ENCODE results near the gene CDK5.
A peak's percentile ranks its signal among the peaks of the same experiment; 100 is the strongest.
"Not testable (repeated sequence)": the region's sequence is repeated elsewhere in the genome, so short reads cannot be mapped to it uniquely, and the experiment has no call there.

The CDK5 gene

DNA sequence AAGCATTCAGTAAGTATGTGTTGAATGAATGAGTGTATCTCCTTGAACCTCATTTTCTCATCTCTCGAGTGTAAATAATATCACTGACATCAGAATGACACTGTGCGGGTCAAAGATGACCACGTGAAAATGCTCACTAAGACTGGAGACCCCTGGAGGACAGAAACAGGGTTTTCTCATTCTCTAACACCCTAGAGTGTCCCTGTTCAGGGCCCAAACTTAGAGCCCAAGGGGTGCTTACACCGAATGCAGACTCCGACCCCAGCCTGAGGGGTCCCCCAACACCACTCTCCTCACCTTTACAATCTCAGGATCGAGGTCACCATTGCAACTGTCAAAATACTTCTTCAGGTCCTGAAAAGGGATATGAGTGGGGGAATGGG is 1.4 kb downstream of the CDK5 start:
- DNase-seq = no peak

DNA sequence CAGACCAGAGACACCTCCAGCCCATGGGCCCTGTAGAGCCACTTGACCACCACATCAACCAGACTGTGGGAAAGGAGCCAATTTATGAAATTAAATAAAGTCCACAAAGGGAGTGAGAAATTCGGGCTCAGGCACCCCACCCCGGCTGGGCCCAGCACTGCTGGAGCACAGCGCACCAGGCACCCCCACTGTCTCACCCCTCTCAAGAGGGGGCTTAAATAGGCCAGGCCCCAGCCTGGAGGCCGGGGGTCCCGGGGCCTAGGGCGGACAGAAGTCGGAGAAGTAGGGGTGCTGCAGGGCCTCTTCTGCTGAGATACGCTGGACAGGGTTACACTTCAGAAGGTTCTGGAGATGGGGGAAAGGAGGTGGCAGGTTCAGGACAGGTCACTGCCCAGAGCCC is 3.9 kb downstream of the CDK5 start:
- no peak for DNase-seq

DNA sequence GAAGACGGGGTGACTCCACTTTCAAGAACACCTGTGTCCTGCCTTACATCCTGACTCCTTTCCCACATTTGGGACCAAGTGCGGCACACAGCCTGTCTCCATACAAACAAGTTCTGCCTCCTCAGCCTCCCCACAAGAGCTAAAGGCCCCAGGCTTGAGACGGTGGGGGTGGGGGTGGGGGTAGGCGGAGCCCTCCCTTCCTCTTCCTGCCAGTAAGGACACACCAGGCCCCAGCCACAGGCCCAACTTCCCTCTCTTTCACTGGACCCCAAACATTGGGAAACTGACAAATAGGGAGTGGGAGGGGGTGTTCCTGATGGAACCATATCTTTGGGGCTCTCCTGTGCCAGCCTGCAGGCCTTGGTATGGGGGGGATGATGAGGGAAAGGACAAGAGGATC is 4.6 kb downstream of the CDK5 start:
- no peak for DNase-seq

DNA sequence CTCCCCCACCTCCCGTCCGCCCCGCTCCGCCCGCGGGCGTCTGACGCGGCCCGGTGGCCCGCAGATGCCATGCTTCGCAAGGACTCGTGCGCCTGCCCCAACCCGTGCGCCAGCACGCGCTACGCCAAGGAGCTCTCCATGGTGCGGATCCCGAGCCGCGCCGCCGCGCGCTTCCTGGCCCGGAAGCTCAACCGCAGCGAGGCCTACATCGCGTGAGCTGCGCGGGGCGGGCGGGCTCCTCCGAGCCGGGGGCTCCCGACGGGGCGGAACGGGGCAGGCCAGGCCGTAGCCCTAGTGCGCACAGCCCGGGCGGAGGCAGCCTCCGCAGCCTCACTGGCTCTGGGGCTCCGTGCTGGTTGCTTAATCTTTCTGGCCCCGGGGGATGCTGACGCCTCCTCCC is 6.6 kb downstream of the CDK5 start:
- peak; percentile 48 for DNase-seq

DNA sequence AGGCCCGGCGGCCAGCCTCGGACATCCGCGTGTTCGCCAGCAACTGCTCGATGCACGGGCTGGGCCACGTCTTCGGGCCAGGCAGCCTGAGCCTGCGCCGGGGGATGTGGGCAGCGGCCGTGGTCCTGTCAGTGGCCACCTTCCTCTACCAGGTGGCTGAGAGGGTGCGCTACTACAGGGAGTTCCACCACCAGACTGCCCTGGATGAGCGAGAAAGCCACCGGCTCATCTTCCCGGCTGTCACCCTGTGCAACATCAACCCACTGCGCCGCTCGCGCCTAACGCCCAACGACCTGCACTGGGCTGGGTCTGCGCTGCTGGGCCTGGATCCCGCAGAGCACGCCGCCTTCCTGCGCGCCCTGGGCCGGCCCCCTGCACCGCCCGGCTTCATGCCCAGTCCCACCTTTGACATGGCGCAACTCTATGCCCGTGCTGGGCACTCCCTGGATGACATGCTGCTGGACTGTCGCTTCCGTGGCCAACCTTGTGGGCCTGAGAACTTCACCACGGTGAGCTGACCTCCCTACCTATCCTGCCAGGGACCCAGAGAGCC is 8.7 kb downstream of the CDK5 start:
- DNase-seq = no peak

DNA sequence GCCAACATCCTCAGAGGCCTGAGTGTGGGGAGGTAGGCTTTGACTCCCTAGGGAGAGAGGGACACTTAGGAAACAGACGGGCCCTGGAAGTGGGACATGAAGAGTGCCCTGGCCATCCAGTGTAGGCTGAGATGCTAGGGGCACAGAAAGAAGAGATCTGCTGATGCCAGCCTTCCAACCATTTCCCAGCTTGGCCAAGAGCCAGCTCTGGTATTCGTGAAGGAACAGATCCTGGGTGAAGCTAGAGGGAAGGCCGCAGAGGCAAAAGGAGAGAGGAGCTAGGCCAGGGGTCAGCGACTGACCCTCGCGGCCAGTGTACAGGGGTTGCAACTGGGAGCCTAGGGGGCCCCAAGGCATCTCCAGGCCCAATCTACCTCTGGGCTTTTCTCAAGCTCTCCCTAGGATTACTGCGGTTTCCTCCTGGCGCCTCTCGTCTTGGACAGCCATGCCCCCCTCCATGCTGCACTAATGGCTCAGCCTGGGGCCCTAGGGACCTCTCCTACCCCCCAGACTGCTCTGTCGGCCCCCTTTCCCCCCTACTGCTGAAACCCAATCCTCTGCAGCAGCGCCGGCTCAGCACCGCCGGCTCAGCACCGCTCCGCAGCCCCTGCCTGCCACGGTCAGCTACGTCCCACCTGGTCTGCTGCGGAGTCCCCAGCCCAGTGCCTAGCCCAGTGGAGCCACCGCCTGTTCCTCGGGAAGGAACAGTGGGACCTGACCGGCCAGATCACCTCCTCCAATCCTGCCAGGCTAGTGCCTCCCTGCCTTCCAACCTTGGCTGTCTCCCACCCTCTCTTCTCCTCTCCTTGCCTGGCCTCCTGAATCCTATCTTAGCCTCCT is 9.5 kb downstream of the CDK5 start, which contains the start of gene ASIC3:
ASIC3 (plus strand) TSS at position 556 of the 840 bp plus-strand sequence. CDS start 355 bp downstream, outside the sequence.
- no peak for DNase-seq

DNA sequence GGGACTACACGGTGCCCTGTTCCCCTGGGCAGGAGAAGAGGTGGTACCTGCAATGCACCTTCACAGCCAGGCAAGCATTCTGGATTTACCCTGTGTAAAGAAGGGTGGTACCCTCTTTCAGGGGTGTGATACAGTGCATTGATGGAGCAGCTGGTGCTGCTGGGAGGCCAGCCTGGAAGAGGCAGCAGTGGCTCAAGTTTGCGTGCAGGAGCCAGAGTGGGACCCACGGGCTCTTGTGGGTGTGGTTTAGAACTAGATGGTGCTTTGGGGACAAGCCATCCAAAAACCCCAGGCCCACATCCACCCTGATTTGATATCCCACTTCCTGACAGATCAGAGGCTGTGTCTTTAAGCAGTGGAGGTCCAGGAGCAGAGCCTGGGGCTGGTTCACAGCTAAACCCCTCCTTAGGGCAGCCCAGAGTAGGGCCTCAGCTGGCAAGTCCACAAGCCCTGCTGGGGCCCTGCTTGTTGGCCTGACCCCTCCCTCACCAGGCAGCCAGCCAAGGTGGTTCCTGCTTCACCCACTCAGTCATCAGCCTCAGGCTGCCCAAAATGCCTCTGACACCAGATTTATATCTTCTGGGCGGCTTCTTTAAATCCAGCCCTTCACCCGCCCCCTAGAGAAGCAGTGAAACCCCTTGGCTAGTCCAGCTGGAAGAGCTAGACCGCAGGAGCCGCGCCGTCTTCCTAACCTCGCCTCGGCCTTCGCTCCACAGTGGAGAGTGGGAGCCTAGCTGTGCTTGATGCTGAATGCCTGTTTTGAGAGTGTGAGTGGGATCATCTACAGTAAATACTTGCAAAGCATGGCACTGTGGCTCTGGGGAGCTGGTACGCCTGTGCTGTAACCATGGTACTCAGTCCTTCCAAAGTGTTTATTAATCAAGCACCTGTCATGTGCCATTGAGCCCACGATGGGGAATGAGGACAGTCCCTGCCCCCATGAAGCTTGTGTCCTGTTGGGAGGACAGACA is 10.8 kb downstream of the CDK5 start:
- no peak for DNase-seq

DNA sequence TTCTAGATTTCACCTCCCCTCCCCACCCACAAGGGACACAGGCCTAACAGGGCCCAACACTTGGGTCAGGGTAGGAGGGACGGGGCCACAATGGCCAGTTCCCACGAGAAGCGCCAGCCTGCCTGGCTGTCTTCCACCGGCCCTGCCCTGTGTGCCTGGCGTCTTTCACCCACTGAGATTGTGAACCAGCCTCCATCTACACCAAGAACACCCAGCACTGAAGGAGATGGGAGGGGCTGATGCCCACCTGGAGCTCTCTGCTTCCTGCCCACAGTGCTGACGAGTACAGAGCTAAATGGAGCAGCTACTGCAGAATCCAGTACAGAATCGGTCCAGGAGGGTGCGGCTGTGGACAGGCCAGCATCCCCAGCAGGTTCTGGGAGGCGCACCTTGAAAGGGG is 11.7 kb downstream of the CDK5 start:
- no peak for DNase-seq

DNA sequence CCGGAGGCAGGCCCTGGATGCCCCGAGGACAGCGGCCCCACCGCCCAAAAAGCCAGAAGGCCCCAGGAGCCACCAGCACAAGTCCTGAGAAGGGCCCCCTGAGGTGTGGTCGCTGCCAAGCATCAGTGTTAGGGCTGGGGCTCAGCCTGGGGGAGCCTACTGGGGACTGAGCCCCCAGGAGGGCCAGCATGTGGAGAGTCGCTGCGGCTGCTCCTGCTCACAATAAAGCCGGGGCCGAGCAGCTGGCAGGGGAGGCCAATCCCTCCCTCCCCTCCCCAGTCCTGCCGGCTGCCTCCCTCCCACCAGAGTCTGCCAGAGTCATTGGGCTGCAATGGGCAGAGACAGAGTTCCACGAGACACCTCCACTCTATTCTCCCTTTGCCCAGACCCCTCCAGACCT is 12.4 kb downstream of the CDK5 start:
- no peak for DNase-seq

DNA sequence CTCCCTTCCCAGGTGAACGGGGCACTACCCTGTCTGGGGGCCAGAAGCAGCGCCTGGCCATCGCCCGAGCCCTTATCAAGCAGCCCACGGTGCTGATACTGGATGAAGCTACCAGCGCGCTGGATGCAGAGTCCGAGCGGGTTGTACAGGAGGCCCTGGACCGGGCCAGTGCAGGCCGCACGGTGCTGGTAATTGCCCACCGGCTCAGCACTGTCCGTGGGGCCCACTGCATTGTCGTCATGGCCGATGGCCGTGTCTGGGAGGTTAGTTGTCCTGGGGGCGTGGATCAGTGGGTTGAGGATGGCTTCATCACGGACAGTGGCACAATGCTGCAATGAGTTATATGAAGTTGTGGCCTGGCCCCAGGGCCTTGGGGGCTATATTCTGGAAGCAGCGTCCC is 13.7 kb downstream of the CDK5 start:
- no peak for DNase-seq

DNA sequence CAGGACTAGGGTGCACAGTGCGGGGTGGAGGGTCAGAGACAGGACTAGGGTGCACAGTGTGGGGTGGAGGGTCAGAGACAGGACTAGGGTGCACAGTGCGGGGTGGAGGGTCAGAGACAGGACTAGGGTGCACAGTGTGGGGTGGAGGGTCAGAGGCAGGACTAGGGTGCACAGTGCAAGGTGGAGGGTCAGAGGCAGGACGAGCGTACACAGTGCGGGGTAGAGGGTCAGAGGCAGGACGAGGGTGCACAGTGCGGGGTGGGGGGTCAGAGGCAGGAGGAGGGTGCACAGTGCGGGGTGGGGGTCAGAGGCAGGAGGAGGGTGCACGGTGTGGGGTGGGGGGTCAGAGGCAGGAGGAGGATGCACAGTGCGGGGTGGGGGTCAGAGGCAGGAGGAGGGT is 14.2 kb downstream of the CDK5 start:
- DNase-seq = not testable (repeated sequence)

DNA sequence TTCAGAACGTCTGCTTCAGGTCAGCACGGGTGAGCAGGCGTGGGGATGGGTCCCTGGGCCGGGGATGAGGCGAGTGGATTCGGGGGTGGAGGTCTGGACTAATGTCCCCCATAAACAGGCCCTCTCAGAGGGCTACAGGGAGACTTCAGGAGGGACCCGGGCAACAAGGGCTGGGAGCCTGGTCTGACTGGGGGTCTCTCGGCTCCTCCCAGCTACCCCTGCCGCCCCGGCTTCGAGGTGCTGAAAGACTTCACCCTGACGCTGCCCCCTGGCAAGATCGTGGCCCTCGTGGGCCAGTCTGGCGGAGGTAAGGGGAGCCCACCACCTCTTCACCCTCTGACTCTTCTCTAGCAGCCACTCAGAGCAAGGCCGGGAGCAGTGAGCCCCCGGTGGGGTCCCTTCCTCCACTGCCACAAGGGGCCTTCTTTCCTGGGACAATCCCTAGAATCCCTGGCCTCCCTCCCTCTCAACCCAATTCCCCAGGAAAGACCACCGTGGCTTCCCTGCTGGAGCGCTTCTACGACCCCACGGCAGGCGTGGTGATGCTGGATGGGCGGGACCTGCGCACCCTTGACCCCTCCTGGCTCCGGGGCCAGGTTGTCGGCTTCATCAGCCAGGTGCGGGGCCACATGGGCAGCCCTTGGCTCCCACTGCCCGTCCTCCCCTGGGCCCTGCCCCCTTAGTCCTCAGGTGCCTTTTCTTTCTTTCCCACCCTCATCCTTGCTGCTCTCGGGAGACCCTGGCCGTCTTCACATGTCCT is 16.9 kb downstream of the CDK5 start:
- DNase-seq = no peak

DNA sequence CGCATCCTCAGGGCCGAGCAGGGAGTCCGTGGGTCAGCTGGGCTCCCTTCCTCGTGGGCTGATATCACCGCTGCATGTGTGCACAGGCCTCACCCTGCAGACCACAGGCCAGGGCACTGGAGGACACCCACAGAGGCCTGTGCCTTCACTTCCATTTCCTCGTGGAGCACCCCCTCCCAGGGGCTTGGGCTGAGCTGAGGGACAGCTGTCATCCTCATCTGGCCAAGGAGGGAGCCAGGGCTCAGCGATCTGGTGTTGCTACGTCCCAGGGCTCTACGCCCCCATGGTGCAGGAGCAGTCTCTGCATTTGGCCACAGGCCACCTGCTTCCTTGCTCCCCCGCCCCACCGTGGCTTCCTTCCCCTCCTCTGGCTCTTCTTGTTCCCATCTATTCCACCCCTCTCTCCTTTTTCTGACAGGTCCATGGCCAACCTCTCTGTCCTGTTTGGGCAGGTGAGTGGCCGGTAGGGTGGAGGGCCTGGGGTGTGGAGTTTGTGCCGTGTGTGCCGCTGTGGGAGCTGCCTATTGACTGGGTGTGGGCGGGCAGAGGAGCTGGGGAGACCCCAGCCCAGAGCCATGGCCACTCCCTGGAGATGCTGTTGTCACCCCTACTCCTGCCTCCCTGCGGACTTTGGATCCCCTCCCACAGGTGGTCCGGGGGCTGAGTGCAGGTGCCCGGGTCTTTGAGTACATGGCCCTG is 17.7 kb downstream of the CDK5 start:
- no peak for DNase-seq

DNA sequence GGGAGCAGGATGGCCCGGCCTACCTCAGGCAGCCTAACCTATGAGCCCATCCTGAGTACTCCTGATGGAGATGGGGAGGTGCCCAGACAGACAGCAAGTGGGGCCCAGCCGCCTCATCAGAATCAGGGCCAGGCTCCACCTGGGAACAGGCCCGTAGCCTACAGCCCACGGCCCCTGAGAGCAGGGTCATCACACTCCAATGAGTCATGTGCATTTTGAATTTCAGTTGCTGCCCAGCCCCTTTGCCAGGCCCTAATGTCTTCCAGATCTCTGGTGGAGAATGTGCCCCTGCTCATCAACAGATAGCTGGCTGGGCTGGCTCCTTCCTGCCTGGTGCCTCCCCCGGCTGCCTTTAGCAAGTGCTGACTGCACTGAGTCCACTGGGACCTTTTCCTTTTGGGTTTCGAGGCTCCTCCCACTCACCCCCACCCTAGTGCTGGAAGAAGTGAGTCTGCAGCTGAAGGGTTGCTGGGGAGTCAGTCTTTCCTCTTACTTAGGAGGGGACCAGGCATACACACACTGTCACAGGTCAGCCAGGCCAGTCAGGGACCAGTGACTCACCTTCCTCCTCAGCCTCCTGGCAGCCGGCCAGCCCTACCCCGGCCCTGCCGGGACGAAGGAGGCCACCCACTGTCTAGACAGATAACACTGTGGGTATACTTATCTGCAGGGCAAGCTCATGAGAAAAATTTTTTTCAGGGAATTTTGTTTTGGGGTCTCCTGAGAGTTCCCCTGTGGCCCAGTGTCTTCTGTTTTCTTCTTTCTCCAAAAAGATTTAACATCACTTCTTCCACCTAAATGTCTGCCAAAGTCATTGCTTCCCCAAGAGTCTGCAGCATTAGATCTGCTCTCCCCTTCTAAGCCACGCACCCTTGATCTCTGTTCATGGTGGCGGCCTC is 18.5 kb downstream of the CDK5 start:
- peak; percentile 56 for DNase-seq

DNA sequence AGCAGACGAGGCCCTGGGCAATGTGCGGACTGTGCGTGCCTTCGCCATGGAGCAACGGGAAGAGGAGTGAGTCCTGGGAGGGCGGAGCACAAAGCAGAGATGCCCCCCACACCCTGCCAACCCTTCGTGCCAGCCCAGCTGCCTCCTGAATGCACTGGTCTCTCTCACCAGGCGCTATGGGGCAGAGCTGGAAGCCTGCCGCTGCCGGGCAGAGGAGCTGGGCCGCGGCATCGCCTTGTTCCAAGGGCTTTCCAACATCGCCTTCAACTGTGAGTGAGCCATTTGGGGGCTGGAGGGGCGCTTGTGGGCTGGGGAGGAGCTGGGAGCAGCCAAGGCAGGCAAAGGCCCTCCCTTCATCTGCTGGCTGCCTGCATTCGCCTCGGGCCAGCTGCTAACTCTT is 21.8 kb downstream of the CDK5 start:
- no peak for DNase-seq

DNA sequence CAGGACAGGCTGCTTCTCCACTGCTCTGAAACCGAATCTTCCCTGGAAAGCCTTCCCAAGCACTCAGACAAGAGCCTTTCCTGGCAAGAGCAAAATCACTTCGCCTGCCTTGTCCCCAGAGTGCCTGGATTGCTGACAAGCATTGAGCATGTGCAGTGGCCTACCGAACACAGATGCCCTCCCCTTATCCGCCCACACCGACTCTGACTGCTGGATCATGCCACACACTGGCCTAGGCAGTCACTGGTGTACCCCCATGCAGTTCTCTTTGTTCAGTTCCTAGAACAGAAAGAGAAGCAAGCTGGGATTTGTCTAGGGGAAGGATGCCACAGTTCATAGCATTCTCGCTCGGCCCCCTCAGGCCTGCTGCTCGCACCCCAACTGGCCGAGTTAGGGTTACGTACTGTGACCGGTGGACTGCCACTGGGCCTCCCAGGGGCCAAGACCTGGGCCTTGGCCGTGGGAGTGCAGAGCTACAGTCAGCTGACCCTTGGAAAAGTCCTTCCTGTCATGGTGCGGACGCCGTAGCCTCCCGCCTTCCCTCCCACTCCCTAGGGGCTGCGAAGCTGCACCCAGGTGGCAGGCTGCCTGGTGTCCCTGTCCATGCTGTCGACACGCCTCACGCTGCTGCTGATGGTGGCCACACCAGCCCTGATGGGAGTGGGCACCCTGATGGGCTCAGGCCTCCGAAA is 22.5 kb downstream of the CDK5 start:
- no peak for DNase-seq

DNA sequence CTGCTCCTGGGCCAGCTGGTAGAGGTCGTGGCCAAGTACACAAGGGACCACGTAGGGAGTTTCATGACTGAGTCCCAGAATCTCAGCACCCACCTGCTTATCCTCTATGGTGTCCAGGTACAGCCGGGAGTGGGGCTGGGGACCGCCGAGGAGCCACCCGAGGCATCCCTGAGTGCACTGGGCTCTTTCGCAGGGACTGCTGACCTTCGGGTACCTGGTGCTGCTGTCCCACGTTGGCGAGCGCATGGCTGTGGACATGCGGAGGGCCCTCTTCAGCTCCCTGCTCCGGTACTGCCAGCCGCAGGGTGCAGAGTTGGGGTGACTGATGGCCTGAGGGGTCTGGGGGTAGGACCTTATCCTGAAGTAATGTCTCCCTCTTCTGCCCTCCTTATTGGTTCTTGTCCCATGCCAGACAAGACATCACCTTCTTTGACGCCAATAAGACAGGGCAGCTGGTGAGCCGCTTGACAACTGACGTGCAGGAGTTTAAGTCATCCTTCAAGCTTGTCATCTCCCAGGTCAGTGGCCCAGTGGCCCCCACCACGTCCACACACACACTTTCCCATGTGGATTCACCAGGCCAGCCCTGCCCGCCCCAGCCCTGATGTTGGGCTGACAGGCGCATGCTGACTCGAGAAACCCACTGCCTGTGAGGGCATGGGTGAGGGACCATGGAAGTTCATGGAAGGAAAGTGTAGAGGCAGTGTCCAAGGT is 23.2 kb downstream of the CDK5 start:
- no peak for DNase-seq

DNA sequence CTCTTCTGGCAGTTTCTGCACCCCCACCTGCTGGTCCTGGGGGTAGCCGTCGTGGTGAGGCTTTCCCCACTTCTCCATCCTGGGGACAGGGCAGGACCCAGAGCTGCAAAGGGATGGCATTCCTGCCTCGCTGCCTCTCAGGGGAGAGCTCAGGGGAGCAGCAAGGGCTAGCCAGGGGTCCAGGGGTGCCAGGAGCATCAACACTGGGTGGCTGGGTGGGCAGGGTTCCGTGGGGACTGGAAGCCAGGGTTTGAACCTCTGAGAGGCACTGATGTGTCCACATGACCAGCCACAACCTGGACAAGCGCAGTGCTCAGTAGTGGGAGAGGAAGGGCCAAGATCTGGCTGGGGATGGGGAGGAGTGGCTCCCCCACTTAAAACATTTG is 23.8 kb downstream of the CDK5 start:
- DNase-seq = no peak

DNA sequence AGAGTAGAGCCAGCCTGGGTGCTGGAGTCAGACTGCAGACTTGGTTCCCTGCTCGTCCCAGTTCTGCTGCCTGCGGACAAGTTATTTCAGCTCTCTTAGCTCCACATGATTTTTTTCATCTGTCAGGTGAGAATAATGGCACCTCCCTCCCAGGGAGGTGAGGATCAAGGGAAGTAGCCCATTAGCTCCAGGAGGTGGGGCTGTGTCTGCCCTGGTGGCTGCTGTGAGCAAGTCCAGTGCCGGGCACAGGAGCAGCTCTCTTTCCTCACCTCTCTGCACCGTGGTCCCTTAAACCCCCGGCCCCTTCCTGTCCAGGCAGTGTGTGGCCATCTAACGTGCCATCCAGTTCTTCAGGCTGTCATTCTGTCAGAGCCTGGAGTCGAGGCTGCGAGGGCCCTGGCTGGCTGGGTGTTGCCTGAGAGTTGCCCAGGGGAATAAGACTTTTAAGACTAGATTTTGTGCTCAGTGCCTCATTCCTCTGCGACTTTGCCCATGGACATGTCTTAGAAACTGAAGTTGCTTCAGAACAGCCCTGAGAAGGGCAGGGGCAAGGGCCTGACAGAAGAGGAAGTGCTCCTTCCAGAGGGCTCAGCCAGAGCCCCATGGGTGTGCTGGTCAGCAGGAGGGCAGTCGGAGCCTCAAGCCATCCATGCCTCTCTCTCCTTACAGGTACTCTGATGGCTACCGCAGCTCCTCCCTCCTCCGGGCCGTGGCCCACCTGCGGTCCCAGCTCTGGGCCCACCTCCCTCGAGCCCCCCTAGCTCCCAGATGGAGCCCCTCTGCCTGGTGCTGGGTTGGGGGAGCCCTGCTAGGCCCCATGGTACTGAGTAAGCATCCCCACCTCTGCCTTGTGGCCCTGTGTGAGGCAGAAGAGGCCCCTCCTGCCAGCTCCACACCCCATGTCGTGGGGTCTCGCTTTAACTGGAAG is 24.5 kb downstream of the CDK5 start:
- DNase-seq = no peak
